H1 (cell line): ENCODE results near the gene FBXW8. TPM values are rescaled to one million over a fixed set of nuclear protein-coding genes. Genes with fewer than 3 reads are reported as not detected.

ENCODE experiments used
- CHD7 ChIP-seq: fragments of 300-600 bp; sonication (generic); IDR thresholded peaks from 2 replicates; pipeline ENCODE4 v1.7.1; 2012; ENCODE audit warnings: low read length, moderate library complexity, mild to moderate bottlenecking, inconsistent platforms; ENCODE audit not compliant: insufficient replicate concordance
- CREB1 ChIP-seq: IDR thresholded peaks from 2 replicates; pipeline ENCODE4 v1.6.1; 2012; ENCODE audit warnings: inconsistent platforms
- KDM5A ChIP-seq: fragments of 200-600 bp; IDR thresholded peaks from 2 replicates; pipeline ENCODE4 v1.7.1; 2012; ENCODE audit warnings: mild to moderate bottlenecking, low read length, inconsistent platforms, mixed read lengths
- RFX5 ChIP-seq: IDR thresholded peaks from 2 replicates; pipeline ENCODE4 v1.6.1; 2011; ENCODE audit warnings: low read depth, low read length, improper control_type of control experiment, borderline replicate concordance
- SIX5 ChIP-seq: IDR thresholded peaks from 2 replicates; pipeline ENCODE4 v1.6.1; 2011; ENCODE audit warnings: mild to moderate bottlenecking, low read depth, low read length
- SUZ12 ChIP-seq: fragments of 200-600 bp; sonication (generic); IDR thresholded peaks from 2 replicates; pipeline ENCODE4 v1.6.1; 2012; ENCODE audit warnings: mild to moderate bottlenecking, inconsistent platforms, low read length, moderate library complexity, mixed read lengths
- TCF12 ChIP-seq: IDR thresholded peaks from 2 replicates; pipeline ENCODE4 v1.6.1; 2011; ENCODE audit warnings: low read depth, mild to moderate bottlenecking, low read length
- YY1 ChIP-seq: IDR thresholded peaks from 2 replicates; pipeline ENCODE4 v1.6.1; 2011; ENCODE audit warnings: low read depth, mild to moderate bottlenecking, low read length
- ZNF274 ChIP-seq: IDR thresholded peaks from 2 replicates; pipeline ENCODE4 v1.7.0; 2012; ENCODE audit warnings: low read length, borderline replicate concordance; ENCODE audit errors: extremely low read depth
- polyA plus RNA-seq, 7 experiments: library from polyadenylated mRNA; depleted of rRNA in 3 of 7; stranded (reverse) in 5 of 7; unstranded in 2 of 7; fragments of >200 nt in 5 of 7; fragments of 200-250 nt in 2 of 7; gene quantifications; 1 replicate in 5 of 7; 2 replicates in 1 of 7; 4 replicates in 1 of 7; pipeline versions ENCODE4 v1.2.1 to v1.2.3, GENCODE V29; 2011 to 2013; ENCODE audit warnings: missing spikeins in 2 of 7, mixed read lengths in 2 of 7
- total RNA-seq: library from RNA; stranded (reverse); fragmentation: NEBNext Ultra II Directional; extraction: Animal tissue kit (Norgen Biotek cat#: 25700); gene quantifications from 2 replicates; pipeline ENCODE4 v1.2.1, GENCODE V29; 2021

Gene FBXW8
- total and polyA plus RNA-seq, 2 of the 8 experiments (the other 6 are each of a cell fraction or from before 2014, with no cell fraction given): 15.8 to 16.0 TPM

- TF ChIP-seq CHD7 (no peak), RFX5 (no peak), SUZ12 (no peak), SIX5 (no peak), YY1 (no peak), ZNF274 (no peak), CREB1 (no peak), TCF12 (no peak), KDM5A (no peak)
Measured at GRCh38 chr12:116950628-116951325, 40.0 kb downstream of the FBXW8 start (continued).
